ENCODE measurements around the gene GAS1.
A peak's percentile ranks its signal among the peaks of the same experiment; 100 is the strongest.

Gene GAS1

GRCh38 chr9:86975606-86976005 is 28.3 kb upstream of the GAS1 start:
- no peaks in the 10 kb centered on the region for H3K36me3 Mint-ChIP-seq (ENCODE audit: low read depth)
- H3K4me1 Mint-ChIP-seq (ENCODE audit: low read depth), result no peaks in the 10 kb centered on the region
- peaks cover 4% of the 10 kb centered on the region for H3K27me3 Mint-ChIP-seq (ENCODE audit: low read depth)
- H3K27ac Mint-ChIP-seq, result no peak overlapping the region
- H3K4me3 Mint-ChIP-seq, result no peak overlapping the region
- H3K9me3 Mint-ChIP-seq, result no peaks in the 10 kb centered on the region

DNA sequence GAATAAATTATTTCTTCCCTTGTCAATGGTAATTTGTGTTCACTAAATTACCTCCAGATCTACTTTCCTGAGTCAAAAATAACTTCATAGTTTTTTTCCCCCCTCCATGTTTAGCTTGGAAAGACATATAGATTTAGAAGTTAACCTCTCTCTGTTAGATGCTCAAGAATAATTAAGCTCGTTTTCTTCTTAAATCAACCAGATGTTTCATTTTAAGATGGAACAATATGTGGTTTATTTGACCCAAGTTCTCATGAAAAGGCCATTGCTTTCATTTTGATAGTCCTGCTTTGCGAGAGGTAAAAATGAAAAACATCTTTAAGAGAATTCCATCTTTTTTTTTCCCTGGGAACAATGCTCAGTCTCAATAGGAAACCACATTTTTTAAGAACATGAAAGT is 27.7 kb upstream of the GAS1 start:
- Mint-ChIP-seq H3K36me3 (ENCODE audit: low read depth) (no peaks in the 10 kb centered on the region), H3K4me1 (ENCODE audit: low read depth) (no peaks in the 10 kb centered on the region), H3K27me3 (ENCODE audit: low read depth) (peaks cover 4% of the 10 kb centered on the region), H3K9me3 (no peaks in the 10 kb centered on the region), H3K4me3 (no peak overlapping the region), H3K27ac (no peak overlapping the region)

GRCh38 chr9:86974421-86974820 is 27.1 kb upstream of the GAS1 start:
- Mint-ChIP-seq H3K4me1 (ENCODE audit: low read depth) (no peaks in the 10 kb centered on the region), H3K4me3 (no peak overlapping the region), H3K27ac (no peak overlapping the region), H3K36me3 (ENCODE audit: low read depth) (no peaks in the 10 kb centered on the region), H3K9me3 (no peaks in the 10 kb centered on the region), H3K27me3 (ENCODE audit: low read depth) (peaks cover 4% of the 10 kb centered on the region)

- H3K4me3 Mint-ChIP-seq, result no peak overlapping the region
- peaks cover 1% of the 10 kb centered on the region for H3K27me3 Mint-ChIP-seq (ENCODE audit: low read depth)
- no peak overlapping the region for H3K27ac Mint-ChIP-seq
- no peaks in the 10 kb centered on the region for H3K9me3 Mint-ChIP-seq
- H3K4me1 Mint-ChIP-seq (ENCODE audit: low read depth), result no peaks in the 10 kb centered on the region
- no peaks in the 10 kb centered on the region for H3K36me3 Mint-ChIP-seq (ENCODE audit: low read depth)
These were observed 24.4 kb upstream of the GAS1 start for GRCh38 chr9:86971742-86972141.

GRCh38 chr9:86968258-86968920 is 21.1 kb upstream of the GAS1 start:
- no peaks in the 10 kb centered on the region for H3K4me1 Mint-ChIP-seq (ENCODE audit: low read depth)

DNA sequence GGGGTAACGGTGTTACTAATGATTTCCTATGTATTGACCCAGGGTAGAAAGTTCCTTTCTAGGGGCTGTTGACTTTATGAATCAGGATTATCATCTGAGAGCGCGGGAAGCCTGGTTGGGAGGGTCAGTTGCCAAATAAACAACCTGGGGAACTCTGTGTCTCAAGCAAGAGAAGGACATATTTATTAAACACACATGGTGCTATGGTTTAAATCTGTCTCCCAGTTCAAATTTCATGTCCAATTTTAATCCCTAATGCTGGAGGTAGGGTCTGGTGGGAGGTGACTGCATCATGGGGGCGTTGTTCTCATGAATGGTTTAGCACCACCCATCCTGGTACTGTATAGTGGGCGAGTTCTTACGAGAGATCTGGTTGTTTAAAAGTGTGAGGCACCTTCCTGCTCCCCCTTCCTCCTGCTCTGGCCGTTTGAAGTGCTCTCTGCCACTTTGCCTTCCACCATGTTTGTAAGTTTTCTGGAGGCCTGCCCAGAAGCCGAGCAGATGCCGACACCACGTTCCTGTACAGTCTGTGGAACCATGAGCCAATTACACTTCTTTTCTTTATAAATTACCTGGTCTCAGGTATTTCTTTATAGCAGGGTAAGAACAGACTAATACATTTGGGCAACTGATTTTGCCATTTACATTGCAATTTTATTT is 19.7 kb upstream of the GAS1 start:
- Mint-ChIP-seq H3K27me3 (ENCODE audit: low read depth) (no peaks in the 10 kb centered on the region), H3K36me3 (ENCODE audit: low read depth) (no peaks in the 10 kb centered on the region), H3K9me3 (no peaks in the 10 kb centered on the region), H3K27ac (no peak overlapping the region), H3K4me1 (ENCODE audit: low read depth) (no peaks in the 10 kb centered on the region), H3K4me3 (no peak overlapping the region)

More at GRCh38 chr9:86968258-86968920, 21.1 kb upstream of the GAS1 start:
- Mint-ChIP-seq H3K4me3 (no peak overlapping the region), H3K27me3 (ENCODE audit: low read depth) (no peaks in the 10 kb centered on the region), H3K9me3 (no peaks in the 10 kb centered on the region), H3K36me3 (ENCODE audit: low read depth) (no peaks in the 10 kb centered on the region), H3K27ac (no peak overlapping the region)

DNA sequence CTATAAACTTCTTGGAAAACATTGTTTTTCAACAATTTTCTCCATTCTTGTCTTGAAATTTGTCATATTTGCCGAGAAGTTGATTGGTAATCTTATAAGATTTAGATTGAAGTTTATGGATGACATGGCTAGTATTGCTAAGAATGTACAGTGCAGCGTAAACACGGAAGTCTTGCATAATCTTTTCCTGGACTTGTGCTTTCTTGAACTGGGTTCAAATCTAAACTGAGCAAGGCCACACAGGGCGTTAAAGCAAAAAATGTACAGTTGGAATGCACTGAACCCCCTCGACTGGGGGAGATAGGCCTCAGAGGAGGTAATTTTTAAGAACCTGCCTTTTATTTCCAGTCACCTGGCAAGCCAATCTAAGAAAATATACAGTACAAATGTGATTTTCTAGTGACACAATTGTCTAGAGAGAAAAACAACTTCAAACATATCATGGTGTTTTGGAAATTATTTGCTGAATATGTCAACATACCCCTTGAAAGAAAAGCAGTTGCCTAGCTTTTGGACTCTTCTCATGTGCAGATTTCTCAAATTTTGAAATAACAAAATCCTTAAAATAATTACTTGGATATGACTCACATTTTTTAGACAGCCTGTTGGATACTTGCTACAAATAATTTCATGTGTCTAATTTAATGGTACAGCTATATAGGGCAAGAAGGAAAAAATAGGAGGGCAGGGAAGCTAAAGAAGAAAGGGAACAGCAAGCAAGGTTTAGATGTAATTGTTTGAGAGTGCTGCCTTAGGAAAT is 18.5 kb upstream of the GAS1 start:
- H3K4me3 Mint-ChIP-seq, result no peak overlapping the region
- no peaks in the 10 kb centered on the region for H3K27me3 Mint-ChIP-seq (ENCODE audit: low read depth)
- H3K4me1 Mint-ChIP-seq (ENCODE audit: low read depth), result no peaks in the 10 kb centered on the region
- H3K36me3 Mint-ChIP-seq (ENCODE audit: low read depth), result no peaks in the 10 kb centered on the region
- no peaks in the 10 kb centered on the region for H3K9me3 Mint-ChIP-seq
- no peak overlapping the region for H3K27ac Mint-ChIP-seq

DNA sequence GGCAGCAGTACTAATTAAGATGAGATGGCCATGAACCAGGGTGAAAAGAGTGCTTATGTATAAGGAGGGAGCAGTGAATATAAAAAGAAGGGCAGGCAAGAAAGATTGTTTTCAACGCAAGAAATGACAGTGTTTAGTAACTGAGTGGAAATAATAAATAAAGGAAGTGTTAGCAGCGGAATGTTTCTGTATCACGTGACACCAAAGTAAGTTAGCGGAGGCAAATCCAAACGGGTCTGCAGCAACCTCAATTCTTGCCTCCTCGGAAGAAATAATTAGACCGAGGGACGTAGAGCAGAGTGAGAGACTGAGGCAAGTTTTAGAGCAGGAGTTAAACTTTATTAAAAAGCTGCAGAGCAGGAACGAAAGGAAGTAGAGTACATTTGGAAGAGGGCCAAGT is 15.4 kb upstream of the GAS1 start:
- H3K36me3 Mint-ChIP-seq (ENCODE audit: low read depth), result no peaks in the 10 kb centered on the region
- H3K4me3 Mint-ChIP-seq, result no peak overlapping the region
- no peaks in the 10 kb centered on the region for H3K4me1 Mint-ChIP-seq (ENCODE audit: low read depth)
- H3K9me3 Mint-ChIP-seq, result no peaks in the 10 kb centered on the region
- no peak overlapping the region for H3K27ac Mint-ChIP-seq
- H3K27me3 Mint-ChIP-seq (ENCODE audit: low read depth), result peaks cover 8% of the 10 kb centered on the region

GRCh38 chr9:86960938-86961337 is 13.6 kb upstream of the GAS1 start:
- no peaks in the 10 kb centered on the region for H3K9me3 Mint-ChIP-seq
- peaks cover 11% of the 10 kb centered on the region for H3K27me3 Mint-ChIP-seq (ENCODE audit: low read depth)
- H3K4me3 Mint-ChIP-seq, result no peak overlapping the region
- no peak overlapping the region for H3K27ac Mint-ChIP-seq
- no peaks in the 10 kb centered on the region for H3K4me1 Mint-ChIP-seq (ENCODE audit: low read depth)
- no peaks in the 10 kb centered on the region for H3K36me3 Mint-ChIP-seq (ENCODE audit: low read depth)

DNA sequence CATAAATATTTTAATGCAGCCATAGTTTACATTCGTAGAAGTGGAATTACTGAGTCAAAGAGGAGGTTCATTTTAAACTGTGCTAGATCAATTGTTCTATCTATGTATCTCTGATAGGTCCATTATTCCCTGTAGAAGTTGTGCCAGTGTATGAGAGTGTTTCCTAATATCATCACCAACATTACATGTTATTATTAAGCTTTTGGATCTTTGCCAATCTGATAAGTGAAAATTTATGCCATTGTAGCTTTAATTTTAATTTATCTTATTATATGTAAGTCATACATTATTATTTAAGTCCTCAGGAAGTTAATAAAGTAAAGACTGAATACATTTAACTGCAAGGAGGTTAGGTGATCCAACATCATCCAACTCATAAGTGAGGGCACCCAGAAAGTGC is 10.9 kb upstream of the GAS1 start:
- H3K27me3 Mint-ChIP-seq (ENCODE audit: low read depth), result peaks cover 14% of the 10 kb centered on the region
- no peak overlapping the region for H3K4me3 Mint-ChIP-seq
- no peaks in the 10 kb centered on the region for H3K36me3 Mint-ChIP-seq (ENCODE audit: low read depth)
- H3K9me3 Mint-ChIP-seq, result peaks cover 5% of the 10 kb centered on the region
- no peaks in the 10 kb centered on the region for H3K4me1 Mint-ChIP-seq (ENCODE audit: low read depth)
- no peak overlapping the region for H3K27ac Mint-ChIP-seq

DNA sequence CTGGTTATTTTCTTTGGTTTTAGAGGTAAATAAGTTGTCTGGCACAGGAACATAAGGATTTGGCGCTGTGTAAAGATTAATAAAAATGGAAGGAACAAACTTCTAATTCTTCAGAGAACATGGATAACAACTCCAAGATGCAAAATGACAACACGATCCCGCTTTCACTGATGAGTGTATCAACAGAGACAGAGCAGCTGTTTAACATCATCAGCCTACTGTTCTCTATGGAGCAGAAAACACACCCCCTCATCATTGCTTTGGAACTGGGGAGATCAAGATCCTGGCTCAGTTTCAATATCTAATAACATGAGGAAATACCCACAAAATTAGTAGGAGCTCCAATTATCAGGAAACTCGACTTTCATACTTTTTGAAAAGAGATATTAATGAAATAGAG is 8.3 kb upstream of the GAS1 start:
- Mint-ChIP-seq H3K4me3 (no peak overlapping the region), H3K4me1 (ENCODE audit: low read depth) (no peaks in the 10 kb centered on the region), H3K27ac (no peak overlapping the region), H3K36me3 (ENCODE audit: low read depth) (no peaks in the 10 kb centered on the region), H3K9me3 (peaks cover 18% of the 10 kb centered on the region), H3K27me3 (ENCODE audit: low read depth) (peaks cover 12% of the 10 kb centered on the region)

DNA sequence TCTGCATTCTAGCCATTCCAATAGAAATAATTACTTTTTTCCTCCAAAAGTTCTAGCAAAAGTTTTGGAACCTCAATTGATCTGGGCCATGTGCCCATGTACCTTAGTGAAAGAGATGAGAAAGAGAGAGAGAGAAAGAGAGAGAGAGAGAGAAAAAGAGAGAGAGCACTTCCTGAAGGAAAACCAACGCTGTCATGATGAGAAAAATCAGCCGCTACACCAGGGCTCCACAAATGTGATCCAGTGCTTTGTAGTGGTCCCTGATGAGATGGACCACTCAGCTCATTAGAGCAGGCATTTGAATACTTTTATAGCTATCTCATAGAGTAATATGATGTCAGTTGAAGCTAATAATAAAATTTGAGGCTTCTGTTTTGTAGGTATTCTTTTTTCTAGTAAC is 7.7 kb upstream of the GAS1 start:
- H3K27ac Mint-ChIP-seq, result no peak overlapping the region
- no peaks in the 10 kb centered on the region for H3K36me3 Mint-ChIP-seq (ENCODE audit: low read depth)
- H3K9me3 Mint-ChIP-seq, result peaks cover 18% of the 10 kb centered on the region
- no peak overlapping the region for H3K4me3 Mint-ChIP-seq
- peaks cover 10% of the 10 kb centered on the region for H3K27me3 Mint-ChIP-seq (ENCODE audit: low read depth)
- H3K4me1 Mint-ChIP-seq (ENCODE audit: low read depth), result no peaks in the 10 kb centered on the region

GRCh38 chr9:86953181-86953580 is 5.9 kb upstream of the GAS1 start:
- Mint-ChIP-seq H3K9me3 (peaks cover 18% of the 10 kb centered on the region), H3K4me3 (no peak overlapping the region), H3K4me1 (ENCODE audit: low read depth) (peaks cover 6% of the 10 kb centered on the region), H3K27me3 (ENCODE audit: low read depth) (peaks cover 21% of the 10 kb centered on the region), H3K36me3 (ENCODE audit: low read depth) (no peaks in the 10 kb centered on the region), H3K27ac (no peak overlapping the region)

GRCh38 chr9:86948074-86948929 is 996 bp upstream of the GAS1 start:
- Mint-ChIP-seq H3K9me3 (peaks cover 13% of the 10 kb centered on the region), H3K4me1 (ENCODE audit: low read depth) (peaks cover 8% of the 10 kb centered on the region), H3K27me3 (ENCODE audit: low read depth) (peaks cover 36% of the 10 kb centered on the region), H3K36me3 (ENCODE audit: low read depth) (no peaks in the 10 kb centered on the region), H3K4me3 (peak overlapping the region; percentile 59), H3K27ac (peak overlapping the region; percentile 20)

Data from T-helper 1 cell treated with Interleukin-12 subunit alpha and Interleukin-12 subunit beta and Interleukin-4 antibody, amounts not matched to agents 30 μg/mL and 1 μg/mL, for 36 hours (primary cell).